CD4-positive, CD25-positive, alpha-beta regulatory T cell (primary cell): ENCODE data around the gene TBCCD1. TPM values are rescaled to one million over a fixed set of nuclear protein-coding genes. Genes with fewer than 3 reads are reported as not detected.

Source experiments
- ATAC-seq, 2 donors: fragments of 150-1000 bp; cut with Tn5 transposase; one replicate each; pipeline ENCODE4 v1.10.0; 2021; ENCODE audit warnings: low read depth in 2 of 2, moderate number of reproducible peaks in 2 of 2, moderate library complexity in 1 of 2
- DNase-seq, 3 donors: peaks; one replicate each; pipeline versions ENCODE4 v3.0.0 to v3.0.0-alpha.2; 2012 to 2022; ENCODE audit warnings: mixed read lengths in 1 of 3
- H3K27ac ChIP-seq: one replicate; pipeline ENCODE4 v1.7.0; 2013; ENCODE audit warnings: mild to moderate bottlenecking, low read length; ENCODE audit not compliant: insufficient read depth, poor library complexity, severe bottlenecking
- H3K27me3 ChIP-seq: one replicate; pipeline ENCODE4 v1.7.0; 2013; ENCODE audit warnings: low read length; ENCODE audit not compliant: control insufficient read depth, insufficient read depth
- H3K36me3 ChIP-seq: one replicate; pipeline ENCODE4 v1.7.0; 2013; ENCODE audit warnings: mild to moderate bottlenecking, low read length, moderate library complexity; ENCODE audit not compliant: control insufficient read depth, insufficient read depth
- H3K4me1 ChIP-seq: 2 replicates; pipeline ENCODE4 v1.7.0; 2013; ENCODE audit warnings: mild to moderate bottlenecking, low read length; ENCODE audit not compliant: insufficient read depth, control insufficient read depth, poor library complexity, severe bottlenecking
- H3K4me3 ChIP-seq: one replicate; pipeline ENCODE4 v1.7.0; 2013; ENCODE audit warnings: low read depth, mild to moderate bottlenecking, low read length, moderate library complexity
- H3K9me3 ChIP-seq, 2 experiments: 1 replicate in 1 of 2; 2 replicates in 1 of 2; pipeline ENCODE4 v1.7.0; 2013; ENCODE audit warnings: low read length in 2 of 2, mild to moderate bottlenecking in 1 of 2, moderate library complexity in 1 of 2; ENCODE audit not compliant: control insufficient read depth in 2 of 2
- H3K27ac Mint-ChIP-seq, 3 donors: one replicate each; pipeline ENCODE4 v1.8.0; 2020 to 2022; ENCODE audit warnings: mild to moderate bottlenecking in 3 of 3, mixed read lengths in 3 of 3, moderate library complexity in 2 of 3
- H3K27me3 Mint-ChIP-seq: one replicate; pipeline ENCODE4 v1.8.0; 2022; ENCODE audit warnings: mild to moderate bottlenecking, mixed read lengths
- H3K36me3 Mint-ChIP-seq: one replicate; pipeline ENCODE4 v1.8.0; 2020; ENCODE audit warnings: mixed read lengths
- H3K4me1 Mint-ChIP-seq, 4 donors: one replicate each; pipeline ENCODE4 v1.8.0; 2020 to 2022; ENCODE audit warnings: mixed read lengths in 4 of 4, mild to moderate bottlenecking in 1 of 4
- H3K4me3 Mint-ChIP-seq, 4 donors: one replicate each; pipeline ENCODE4 v1.8.0; 2020 to 2022; ENCODE audit warnings: mild to moderate bottlenecking in 4 of 4, mixed read lengths in 4 of 4, moderate library complexity in 3 of 4
- H3K9me3 Mint-ChIP-seq, 7 donors: one replicate each; pipeline ENCODE4 v1.8.0; 2020 to 2022; ENCODE audit warnings: mixed read lengths in 7 of 7, mild to moderate bottlenecking in 3 of 7, moderate library complexity in 2 of 7
- polyA plus RNA-seq, 4 donors: library from polyadenylated mRNA; unstranded; fragments of 300-500 nt; fragmentation: Illumina TruSeq; gene quantifications; one replicate each; pipeline ENCODE4 v1.2.3, GENCODE V29; 2021
- total RNA-seq: library from RNA; stranded (reverse); gene quantifications from one replicate; pipeline ENCODE4 v1.2.3, GENCODE V29; 2022

TBCCD1 gene
- total RNA-seq (19.8 TPM), polyA plus RNA-seq (10 to 100 TPM; 18.7 to 23.9 (median 22.5) TPM)

GRCh38 chr3:186567072-186567921 lies at the start of gene TBCCD1:
TSS of gene TBCCD1 (minus strand) at chr3:186567339. CDS start at chr3:186564329, 3,010 bp downstream.
- Histone ChIP-seq H3K36me3 (no peaks in the 10 kb centered on the region), H3K9me3 (no peaks in the 10 kb centered on the region), H3K27ac (peak within 1 kb of the TSS; percentile 89), H3K4me1 (peaks cover 55% of the 10 kb centered on the region), H3K4me3 (peak within 1 kb of the TSS; percentile 96), H3K27me3 (no peaks in the 10 kb centered on the region)
- Mint-ChIP-seq H3K36me3 (peaks cover 3% of the 10 kb centered on the region), H3K4me1 (peaks cover 20 to 82% (median 52%) of the 10 kb centered on the region in 4 donors), H3K27me3 (peaks cover 5% of the 10 kb centered on the region), H3K27ac (peak within 1 kb of the TSS; percentile 97 to 98 (median 97)), H3K9me3 (no peaks in the 10 kb centered on the region), H3K4me3 (peak within 1 kb of the TSS; percentile 94 to 97 (median 96))
- DNase-seq (peak; percentile 89 to 97 (median 93)), ATAC-seq (peak; percentile 60 to 64)

DNA sequence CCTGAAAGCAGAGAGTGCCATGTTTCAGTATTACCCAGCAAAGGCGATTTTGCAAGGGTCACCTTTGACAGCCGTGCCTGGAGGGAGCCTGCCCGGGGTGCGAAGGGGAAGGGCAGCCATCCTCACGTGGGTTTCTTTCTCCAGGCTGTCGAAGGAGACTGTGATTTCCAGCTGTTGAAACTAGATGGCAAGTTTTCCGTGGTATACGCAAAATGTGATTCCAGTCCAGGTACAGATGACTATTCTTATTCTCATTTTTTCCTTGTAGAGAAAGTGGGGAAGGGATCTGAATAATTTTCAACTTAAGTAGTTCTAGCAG lies 49.1 kb upstream of the TBCCD1 start:
- Mint-ChIP-seq H3K27ac (peak overlapping the region in 1 of 3 donors; percentile 16), H3K9me3 (peaks cover 0 to 1% (median 0%) of the 10 kb centered on the region in 7 donors), H3K36me3 (no peaks in the 10 kb centered on the region), H3K27me3 (peaks cover 31% of the 10 kb centered on the region), H3K4me1 (peaks cover 5 to 21% (median 18%) of the 10 kb centered on the region in 4 donors), H3K4me3 (no peak overlapping the region)
- no peak for DNase-seq
- ATAC-seq, result no peak
- H3K4me3 ChIP-seq, result no peak overlapping the region
- H3K27me3 ChIP-seq, result peaks cover 17% of the 10 kb centered on the region
- H3K9me3 ChIP-seq, result no peaks in the 10 kb centered on the region
- H3K4me1 ChIP-seq, result peaks cover 12% of the 10 kb centered on the region
- H3K27ac ChIP-seq, result no peak overlapping the region
- no peaks in the 10 kb centered on the region for H3K36me3 ChIP-seq

GRCh38 chr3:186614597-186615483 lies 47.7 kb upstream of the TBCCD1 start:
- H3K36me3 Mint-ChIP-seq, result no peaks in the 10 kb centered on the region
- peak overlapping the region; percentile 39 for H3K4me3 ChIP-seq

GRCh38 chr3:186614266-186614596 lies 47.1 kb upstream of the TBCCD1 start:
- Mint-ChIP-seq H3K4me3 (peak overlapping the region in 2 of 4 donors; percentile 39 to 59), H3K27me3 (peaks cover 31% of the 10 kb centered on the region), H3K4me1 (peaks cover 5 to 21% (median 18%) of the 10 kb centered on the region in 4 donors), H3K9me3 (peaks cover 0 to 1% (median 0%) of the 10 kb centered on the region in 7 donors), H3K36me3 (no peaks in the 10 kb centered on the region), H3K27ac (peak overlapping the region in 1 of 3 donors; percentile 48)
- Histone ChIP-seq H3K27ac (no peak overlapping the region), H3K4me3 (peak overlapping the region; percentile 39), H3K27me3 (peaks cover 17% of the 10 kb centered on the region), H3K36me3 (no peaks in the 10 kb centered on the region), H3K9me3 (no peaks in the 10 kb centered on the region), H3K4me1 (peaks cover 12% of the 10 kb centered on the region)
- ATAC-seq (no peak), DNase-seq (no peak)

More at GRCh38 chr3:186614597-186615483, 47.7 kb upstream of the TBCCD1 start:
- Mint-ChIP-seq H3K4me3 (peak overlapping the region; percentile 0 to 66 (median 57)), H3K4me1 (peaks cover 5 to 21% (median 18%) of the 10 kb centered on the region in 4 donors), H3K27me3 (peaks cover 31% of the 10 kb centered on the region), H3K9me3 (peaks cover 0 to 1% (median 0%) of the 10 kb centered on the region in 7 donors), H3K27ac (peak overlapping the region in 1 of 3 donors; percentile 48)
- peaks cover 17% of the 10 kb centered on the region for H3K27me3 ChIP-seq
- peaks cover 12% of the 10 kb centered on the region for H3K4me1 ChIP-seq
- DNase-seq (peak; percentile 61 to 76 (median 75)), ATAC-seq (peak; percentile 57 to 63)
- no peak overlapping the region for H3K27ac ChIP-seq
- no peaks in the 10 kb centered on the region for H3K36me3 ChIP-seq
- no peaks in the 10 kb centered on the region for H3K9me3 ChIP-seq

DNA sequence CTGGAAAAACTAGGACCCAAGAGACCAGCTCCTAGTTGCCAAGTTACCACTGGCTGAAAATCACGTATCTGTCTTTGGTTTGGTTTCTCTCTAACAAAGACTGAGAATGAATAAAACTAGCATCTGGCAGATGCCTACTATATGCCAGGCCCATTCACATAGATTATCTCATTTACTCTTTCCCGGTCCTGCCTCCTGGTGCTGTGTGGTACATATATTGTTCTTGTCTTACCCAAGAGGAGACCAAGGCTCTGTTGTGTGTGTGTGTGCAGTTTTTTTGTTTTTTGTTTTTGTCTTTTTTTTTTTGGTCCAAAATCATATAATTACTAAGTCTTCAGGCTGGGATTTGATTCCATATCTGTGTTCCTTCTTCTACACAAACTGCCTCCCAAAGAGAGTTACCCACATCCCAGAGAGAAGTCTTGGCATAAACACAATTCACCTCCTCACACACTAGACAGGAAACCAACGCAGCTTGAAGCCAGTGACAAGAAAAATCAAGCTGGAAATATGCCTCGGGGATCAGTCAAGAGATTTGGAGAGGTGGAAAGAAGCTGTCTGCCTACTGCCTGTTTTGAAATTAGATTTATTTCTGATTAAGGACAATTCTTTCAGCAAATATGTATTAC lies 46.6 kb upstream of the TBCCD1 start:
- Mint-ChIP-seq H3K4me3 (no peak overlapping the region), H3K9me3 (peaks cover 0 to 1% (median 0%) of the 10 kb centered on the region in 7 donors), H3K4me1 (peaks cover 5 to 21% (median 18%) of the 10 kb centered on the region in 4 donors), H3K27me3 (peaks cover 30% of the 10 kb centered on the region), H3K27ac (no peak overlapping the region), H3K36me3 (no peaks in the 10 kb centered on the region)
- ATAC-seq, result no peak
- H3K27me3 ChIP-seq, result peaks cover 17% of the 10 kb centered on the region
- no peak for DNase-seq
- no peak overlapping the region for H3K27ac ChIP-seq
- H3K36me3 ChIP-seq, result no peaks in the 10 kb centered on the region
- H3K4me3 ChIP-seq, result no peak overlapping the region
- peaks cover 12% of the 10 kb centered on the region for H3K4me1 ChIP-seq
- H3K9me3 ChIP-seq, result no peaks in the 10 kb centered on the region

DNA sequence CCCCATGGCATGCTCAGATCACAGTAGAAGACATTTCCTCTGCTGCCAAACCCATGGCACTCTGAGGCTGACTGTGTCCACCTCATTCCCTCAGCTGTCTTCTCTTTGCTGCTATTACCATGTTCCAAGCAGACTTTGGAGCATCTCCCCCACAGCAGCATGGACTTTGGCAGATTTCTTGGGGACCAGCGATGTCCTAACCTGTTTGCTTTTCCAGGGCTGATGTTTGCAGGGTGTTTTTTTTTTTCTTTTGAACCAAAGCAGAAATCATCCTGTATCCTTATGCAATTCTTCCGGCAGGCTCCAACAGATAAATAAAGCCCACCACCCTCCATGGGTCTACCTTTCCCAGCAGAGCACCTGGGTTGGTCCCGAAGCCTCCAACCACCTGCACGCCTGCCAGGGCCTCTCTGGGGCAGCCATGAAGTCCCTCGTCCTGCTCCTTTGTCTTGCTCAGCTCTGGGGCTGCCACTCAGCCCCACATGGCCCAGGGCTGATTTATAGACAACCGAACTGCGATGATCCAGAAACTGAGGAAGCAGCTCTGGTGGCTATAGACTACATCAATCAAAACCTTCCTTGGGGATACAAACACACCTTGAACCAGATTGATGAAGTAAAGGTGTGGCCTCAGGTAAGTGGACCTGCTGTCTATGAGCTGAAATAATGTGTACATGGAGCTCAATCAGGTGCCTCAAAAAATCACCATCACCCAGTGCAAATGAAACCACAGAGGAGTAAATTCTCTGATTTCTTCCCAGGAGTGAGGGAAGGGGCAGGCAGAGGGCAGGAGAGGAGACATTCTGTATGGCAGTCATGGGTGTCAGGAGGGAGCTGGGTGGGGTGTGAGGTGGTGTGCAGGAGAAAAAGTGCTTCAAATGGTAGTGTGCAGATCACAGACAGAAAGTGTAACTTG lies 45.8 kb upstream of the TBCCD1 start, which contains the start of gene AHSG:
AHSG (plus strand) TSS at position 340 of the 916 bp plus-strand sequence; CDS start at position 422, 82 bp downstream.
- H3K27ac Mint-ChIP-seq, result peak within 1 kb of the TSS in 1 of 3 donors; percentile 21

More for the DNA sequence above, 45.8 kb upstream of the TBCCD1 start, which contains the start of gene AHSG:
- no peaks in the 10 kb centered on the region for H3K36me3 ChIP-seq
- no peak within 1 kb of the TSS for H3K4me3 ChIP-seq
- H3K9me3 ChIP-seq, result no peaks in the 10 kb centered on the region
- H3K27ac ChIP-seq, result no peak within 1 kb of the TSS
- peaks cover 11% of the 10 kb centered on the region for H3K27me3 ChIP-seq
- ATAC-seq (no peak), DNase-seq (no peak)
- peaks cover 12% of the 10 kb centered on the region for H3K4me1 ChIP-seq
- Mint-ChIP-seq H3K4me3 (no peak within 1 kb of the TSS), H3K4me1 (peaks cover 5 to 21% (median 18%) of the 10 kb centered on the region in 4 donors), H3K36me3 (no peaks in the 10 kb centered on the region), H3K27me3 (peaks cover 22% of the 10 kb centered on the region), H3K9me3 (peaks cover 0 to 1% (median 0%) of the 10 kb centered on the region in 7 donors)
